ENCODE measurements around the gene HELLS. TPM values are rescaled to one million over a fixed set of nuclear protein-coding genes. Genes with fewer than 3 reads are reported as not detected.
"Not testable (repeated sequence)": the region's sequence is repeated elsewhere in the genome, so short reads cannot be mapped to it uniquely, and the experiment has no call there.

The HELLS gene
- total and polyA plus RNA-seq, 2 experiments from 2014 or later: 20.6 to 27.8 TPM

- TF ChIP-seq, protein P1, sequence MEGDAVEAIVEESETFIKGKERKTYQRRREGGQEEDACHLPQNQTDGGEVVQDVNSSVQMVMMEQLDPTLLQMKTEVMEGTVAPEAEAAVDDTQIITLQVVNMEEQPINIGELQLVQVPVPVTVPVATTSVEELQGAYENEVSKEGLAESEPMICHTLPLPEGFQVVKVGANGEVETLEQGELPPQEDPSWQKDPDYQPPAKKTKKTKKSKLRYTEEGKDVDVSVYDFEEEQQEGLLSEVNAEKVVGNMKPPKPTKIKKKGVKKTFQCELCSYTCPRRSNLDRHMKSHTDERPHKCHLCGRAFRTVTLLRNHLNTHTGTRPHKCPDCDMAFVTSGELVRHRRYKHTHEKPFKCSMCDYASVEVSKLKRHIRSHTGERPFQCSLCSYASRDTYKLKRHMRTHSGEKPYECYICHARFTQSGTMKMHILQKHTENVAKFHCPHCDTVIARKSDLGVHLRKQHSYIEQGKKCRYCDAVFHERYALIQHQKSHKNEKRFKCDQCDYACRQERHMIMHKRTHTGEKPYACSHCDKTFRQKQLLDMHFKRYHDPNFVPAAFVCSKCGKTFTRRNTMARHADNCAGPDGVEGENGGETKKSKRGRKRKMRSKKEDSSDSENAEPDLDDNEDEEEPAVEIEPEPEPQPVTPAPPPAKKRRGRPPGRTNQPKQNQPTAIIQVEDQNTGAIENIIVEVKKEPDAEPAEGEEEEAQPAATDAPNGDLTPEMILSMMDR (IDR thresholded peaks at IDR 0.05; ENCODE audit: low read depth, low read length): no peak
- H3K27ac ChIP-seq: no peak overlapping the region
- H3K36me3 ChIP-seq: no peaks in the 10 kb centered on the region
- H3K27me3 ChIP-seq: no peaks in the 10 kb centered on the region
- DNase-seq (ENCODE audit: low read depth in 1 of 2, low spot score in 1 of 2): peak in 1 of 2 donors; percentile 70
- H3K9me3 ChIP-seq (ENCODE audit: low read depth): no peaks in the 10 kb centered on the region
- no peak overlapping the region for H3K4me3 ChIP-seq
- no peaks in the 10 kb centered on the region for H3K4me1 ChIP-seq (ENCODE audit: low read depth)
These were observed 21.4 kb upstream of the HELLS start for GRCh38 chr10:94524146-94524545.

DNA sequence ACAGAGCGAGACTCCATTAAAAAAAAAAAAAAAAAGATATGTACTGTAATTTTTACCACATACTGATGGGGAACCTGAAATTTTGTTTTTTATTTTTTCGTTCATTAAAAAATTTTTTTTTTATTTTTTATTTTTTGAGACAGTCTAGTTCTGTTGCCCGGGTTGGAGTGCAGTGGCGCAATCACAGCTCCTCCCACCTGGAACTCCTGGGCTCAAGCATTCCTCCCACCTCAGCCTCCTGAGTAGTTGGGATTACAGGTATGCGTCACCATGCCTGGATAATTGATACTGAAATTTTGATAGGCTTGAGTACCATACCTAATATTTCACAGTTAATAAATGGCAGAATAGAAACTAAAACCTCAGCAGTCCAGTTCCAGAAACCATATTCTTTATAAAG, 20.9 kb upstream of the HELLS start:
- Histone ChIP-seq H3K27ac (no peak overlapping the region), H3K9me3 (ENCODE audit: low read depth) (no peaks in the 10 kb centered on the region), H3K36me3 (no peaks in the 10 kb centered on the region), H3K4me1 (ENCODE audit: low read depth) (no peaks in the 10 kb centered on the region), H3K27me3 (no peaks in the 10 kb centered on the region), H3K4me3 (no peak overlapping the region)
- no peak for DNase-seq (ENCODE audit: low read depth in 1 of 2, low spot score in 1 of 2)
- TF ChIP-seq, protein P1 (IDR thresholded peaks at IDR 0.05; ENCODE audit: low read depth, low read length): no peak

GRCh38 chr10:94531550-94531949, 14.0 kb upstream of the HELLS start:
- not testable (repeated sequence) for H3K36me3 ChIP-seq; H3K27ac ChIP-seq; H3K9me3 ChIP-seq (ENCODE audit: low read depth); H3K27me3 ChIP-seq; H3K4me1 ChIP-seq (ENCODE audit: low read depth); DNase-seq (ENCODE audit: low read depth in 1 of 2, low spot score in 1 of 2); H3K4me3 ChIP-seq

DNA sequence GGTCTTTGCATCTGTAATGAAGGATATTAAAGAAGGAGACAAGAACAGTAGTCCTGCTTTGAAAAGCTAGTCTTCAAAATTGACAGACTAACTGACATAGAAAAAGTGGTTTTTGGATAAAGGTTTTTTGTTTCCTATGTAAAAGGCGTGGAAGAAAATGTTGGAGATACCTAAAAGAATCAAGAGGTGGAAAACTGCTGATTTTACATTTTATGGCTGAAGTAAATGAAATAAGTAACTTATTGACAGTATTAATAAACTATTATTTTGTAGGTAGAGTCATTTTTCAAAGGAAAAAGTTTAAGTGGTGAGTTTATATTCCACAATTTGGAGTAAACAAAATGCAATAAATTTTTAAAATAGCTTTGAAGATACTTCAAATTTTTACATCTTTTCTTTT, 12.6 kb upstream of the HELLS start:
- no peak for DNase-seq (ENCODE audit: low read depth in 1 of 2, low spot score in 1 of 2)
- no peaks in the 10 kb centered on the region for H3K9me3 ChIP-seq (ENCODE audit: low read depth)
- no peak overlapping the region for H3K27ac ChIP-seq
- H3K27me3 ChIP-seq: no peaks in the 10 kb centered on the region
- H3K36me3 ChIP-seq: no peaks in the 10 kb centered on the region
- TF ChIP-seq, protein P1 (IDR thresholded peaks at IDR 0.05; ENCODE audit: low read depth, low read length): no peak
- H3K4me1 ChIP-seq (ENCODE audit: low read depth): no peaks in the 10 kb centered on the region
- H3K4me3 ChIP-seq: no peak overlapping the region

DNA sequence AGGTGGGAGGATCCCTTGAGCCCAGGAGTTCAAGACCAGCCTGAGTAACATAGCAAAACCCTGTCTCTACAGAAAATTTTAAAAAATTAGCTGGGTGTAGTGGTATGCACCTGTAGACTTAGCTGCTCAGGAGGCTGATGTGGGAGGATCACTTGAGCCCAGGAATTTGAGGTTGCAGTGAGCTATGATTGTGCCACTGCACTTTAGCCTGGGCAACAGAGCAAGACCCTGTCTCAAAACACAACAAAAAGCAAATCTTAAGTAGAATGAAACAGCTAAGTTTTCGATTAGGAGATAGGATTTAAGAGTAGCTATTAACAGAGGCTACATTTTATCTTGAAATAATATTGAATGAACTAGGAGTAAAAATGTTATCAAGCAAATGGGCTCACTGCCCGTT, 3.3 kb upstream of the HELLS start:
- not testable (repeated sequence) for H3K4me1 ChIP-seq (ENCODE audit: low read depth); H3K4me3 ChIP-seq; H3K9me3 ChIP-seq (ENCODE audit: low read depth); H3K36me3 ChIP-seq; H3K27ac ChIP-seq; DNase-seq (ENCODE audit: low read depth in 1 of 2, low spot score in 1 of 2); H3K27me3 ChIP-seq

DNA sequence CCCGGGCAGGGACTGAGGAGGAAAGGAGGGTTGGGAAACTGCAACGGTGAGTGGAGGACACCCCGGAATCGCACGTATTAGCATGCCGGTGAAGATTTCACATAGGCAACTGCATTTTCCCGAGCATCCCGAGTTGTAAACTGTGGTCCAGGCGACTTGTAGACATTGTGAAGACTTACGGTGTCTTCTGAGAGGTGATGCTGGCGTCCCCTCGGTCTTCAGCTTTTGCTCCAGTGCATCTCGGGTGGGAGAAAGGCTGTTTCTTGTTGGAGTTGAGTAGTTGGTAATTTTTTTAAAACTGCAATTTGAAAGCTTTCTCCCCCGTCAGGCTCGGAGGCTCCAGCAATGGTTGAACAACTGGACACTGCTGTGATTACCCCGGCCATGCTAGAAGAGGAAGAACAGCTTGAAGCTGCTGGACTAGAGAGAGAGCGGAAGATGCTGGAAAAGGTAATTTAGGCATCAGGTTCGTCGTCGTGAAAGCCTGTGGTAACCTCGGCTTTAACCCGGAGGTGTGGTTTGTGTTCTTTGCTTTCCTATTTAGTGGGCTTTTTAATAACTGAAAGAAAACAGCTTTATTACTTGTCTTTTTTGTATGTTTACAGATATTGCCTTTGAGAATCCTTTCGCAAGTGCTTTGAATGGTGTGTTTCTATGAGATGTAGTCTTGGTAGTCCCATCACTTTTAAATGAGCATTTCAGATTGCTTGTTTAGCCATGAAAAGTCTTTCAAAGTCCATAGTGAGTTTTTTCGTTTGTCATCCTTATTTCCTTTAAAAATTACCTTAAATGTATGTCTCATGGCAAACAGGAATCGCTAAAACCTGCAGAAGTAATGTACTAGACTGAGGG, 687 bp downstream of the HELLS start:
- DNase-seq (ENCODE audit: low read depth in 1 of 2, low spot score in 1 of 2): peak; percentile 27

More for the DNA sequence above, 687 bp downstream of the HELLS start:
- TF ChIP-seq, protein P1 (IDR thresholded peaks at IDR 0.05; ENCODE audit: low read depth, low read length): no peak
- no peaks in the 10 kb centered on the region for H3K27me3 ChIP-seq
- H3K36me3 ChIP-seq: no peaks in the 10 kb centered on the region
- H3K9me3 ChIP-seq (ENCODE audit: low read depth): no peaks in the 10 kb centered on the region
- H3K27ac ChIP-seq: peak overlapping the region; percentile 24
- H3K4me3 ChIP-seq: peak overlapping the region; percentile 85
- no peaks in the 10 kb centered on the region for H3K4me1 ChIP-seq (ENCODE audit: low read depth)

Data from cardiac muscle cell (in vitro differentiated cells and primary cell).